Keratinocyte (primary cell): ENCODE data around the gene NIT2.

Experiments
- CTCF ChIP-seq, 3 experiments: IDR thresholded peaks in 1 of 3; conservative IDR thresholded peaks in 1 of 3; optimal IDR thresholded peaks in 1 of 3; 2 replicates in 2 of 3; 3 replicates in 1 of 3; pipeline versions ENCODE3 to v1.5.1; 2011; ENCODE audit warnings: low read length in 3 of 3, mild to moderate bottlenecking in 3 of 3, moderate library complexity in 2 of 3, control low read depth in 1 of 3, inconsistent platforms in 1 of 3; ENCODE audit not compliant: insufficient read depth in 2 of 3; ENCODE audit errors: extremely low read depth in 1 of 3
- EZH2 ChIP-seq: IDR thresholded peaks from one replicate; pipeline ENCODE4 v1.6.1; 2012; ENCODE audit warnings: inconsistent platforms, mild to moderate bottlenecking, low read length, moderate library complexity

- TF ChIP-seq CTCF (optimal IDR thresholded peaks at IDR 0.05 in 1 of 3, IDR thresholded peaks at IDR 0.05 in 1 of 3, conservative IDR thresholded peaks at IDR 0.05 in 1 of 3; ENCODE audit: extremely low read depth in 1 of 3, insufficient read depth in 2 of 3, low read length in 3 of 3) = no peak
- no peak for TF ChIP-seq EZH2
Measured at GRCh38 chr3:100333970-100334487, 528 bp upstream of the NIT2 start.
